GM12865 (cell line): ENCODE results near the gene CFH.
A peak's percentile ranks its signal among the peaks of the same experiment; 100 is the strongest.

Experiments used
- DNase-seq: peaks from one replicate; pipeline ENCODE4 v3.0.0; 2010; ENCODE audit warnings: low read depth
- H3K4me3 ChIP-seq: 2 replicates; pipeline ENCODE4 v1.5.1; 2011; ENCODE audit warnings: mild to moderate bottlenecking, low read depth, low read length, control low read depth
- CTCF ChIP-seq: IDR thresholded peaks from 2 replicates; pipeline ENCODE4 v1.5.1; 2011; ENCODE audit warnings: low read length, control low read depth, low read depth, inconsistent platforms; ENCODE audit not compliant: insufficient read depth; ENCODE audit errors: missing control alignments

CFH gene

GRCh38 chr1:196651079-196651478, 764 bp upstream of the CFH start:
- no peak overlapping the region for H3K4me3 ChIP-seq
- TF ChIP-seq CTCF, result no peak
- DNase-seq, result no peak

GRCh38 chr1:196654271-196654670, 2.4 kb downstream of the CFH start:
- TF ChIP-seq CTCF, result no peak
- no peak for DNase-seq
- H3K4me3 ChIP-seq, result no peak overlapping the region

GRCh38 chr1:196655071-196655470, 3.2 kb downstream of the CFH start:
- no peak for DNase-seq
- no peak for TF ChIP-seq CTCF
- H3K4me3 ChIP-seq, result no peak overlapping the region

- no peak for DNase-seq
- no peak overlapping the region for H3K4me3 ChIP-seq
- TF ChIP-seq CTCF, result no peak
These were observed 3.7 kb downstream of the CFH start for GRCh38 chr1:196655494-196655893.

- H3K4me3 ChIP-seq, result no peak overlapping the region
- no peak for TF ChIP-seq CTCF
- no peak for DNase-seq
These were observed 7.6 kb downstream of the CFH start for GRCh38 chr1:196659471-196659870.

- no peak overlapping the region for H3K4me3 ChIP-seq
- TF ChIP-seq CTCF, result no peak
These were observed 8.4 kb downstream of the CFH start for GRCh38 chr1:196660272-196660671.

GRCh38 chr1:196660852-196661251, 9.0 kb downstream of the CFH start:
- no peak overlapping the region for H3K4me3 ChIP-seq
- peak; percentile 22 for DNase-seq

More at GRCh38 chr1:196660272-196660671, 8.4 kb downstream of the CFH start:
- DNase-seq, result no peak

More at GRCh38 chr1:196660852-196661251, 9.0 kb downstream of the CFH start:
- TF ChIP-seq CTCF, result peak; percentile 17
